SH-SY5Y (cell line): ENCODE measurements around the gene TBXAS1.

Experiments used
- GATA2 ChIP-seq: IDR thresholded peaks from 2 replicates; pipeline ENCODE4 v1.6.1; 2011; ENCODE audit warnings: mild to moderate bottlenecking, low read depth, low read length
- GATA3 ChIP-seq: IDR thresholded peaks from 2 replicates; pipeline ENCODE4 v1.6.1; 2011; ENCODE audit warnings: low read depth, mild to moderate bottlenecking, low read length, moderate library complexity

TBXAS1 gene

GRCh38 chr7:139992353-139993044 lies 163.4 kb downstream of the TBXAS1 start:
- TF ChIP-seq GATA3 (no peak), GATA2 (no peak)

- TF ChIP-seq GATA2: no peak
- no peak for TF ChIP-seq GATA3
These were observed 164.1 kb downstream of the TBXAS1 start for GRCh38 chr7:139993169-139993568.

DNA sequence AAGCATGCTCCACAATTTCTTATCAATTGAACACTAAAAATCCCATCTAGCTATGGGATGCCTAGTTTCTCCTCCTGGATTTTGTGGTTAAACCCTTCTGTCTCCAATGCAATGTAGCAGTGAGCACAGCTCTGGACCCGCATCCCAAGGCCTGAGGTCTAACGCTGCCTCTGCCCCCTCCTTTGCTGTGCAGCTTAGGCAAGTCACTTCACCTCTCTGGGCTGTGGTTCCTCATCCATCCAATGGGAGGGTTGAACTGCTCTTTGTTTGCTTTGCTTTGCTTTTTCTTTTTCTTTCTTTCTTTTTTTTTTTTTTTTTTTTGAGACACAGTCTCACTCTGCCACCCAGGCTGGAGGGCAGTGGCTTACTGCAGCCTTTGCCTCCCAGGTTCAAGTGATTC lies 164.5 kb downstream of the TBXAS1 start:
- TF ChIP-seq GATA3: no peak
- TF ChIP-seq GATA2: no peak

DNA sequence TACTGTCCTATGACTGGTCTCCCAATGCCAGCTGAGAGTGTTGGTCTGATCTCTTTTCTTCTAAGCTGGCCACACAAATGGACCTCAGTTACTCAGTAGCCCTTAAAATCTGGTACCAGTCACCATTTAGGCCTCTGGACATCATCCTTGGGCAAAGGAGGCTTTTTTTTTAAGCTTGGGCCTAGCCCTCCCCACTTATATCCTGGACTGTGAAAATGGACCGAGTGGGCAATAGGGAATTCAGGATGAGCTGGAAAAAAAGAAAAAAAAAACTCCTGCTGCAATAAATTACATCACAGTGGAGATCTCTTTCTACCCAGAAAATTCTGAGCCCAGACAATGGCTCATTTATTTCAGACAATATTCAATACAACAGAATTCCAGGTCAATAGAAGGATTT lies 165.3 kb downstream of the TBXAS1 start:
- TF ChIP-seq GATA2: no peak

- no peak for TF ChIP-seq GATA2
- no peak for TF ChIP-seq GATA3
These were observed 166.2 kb downstream of the TBXAS1 start for GRCh38 chr7:139995017-139995915.

DNA sequence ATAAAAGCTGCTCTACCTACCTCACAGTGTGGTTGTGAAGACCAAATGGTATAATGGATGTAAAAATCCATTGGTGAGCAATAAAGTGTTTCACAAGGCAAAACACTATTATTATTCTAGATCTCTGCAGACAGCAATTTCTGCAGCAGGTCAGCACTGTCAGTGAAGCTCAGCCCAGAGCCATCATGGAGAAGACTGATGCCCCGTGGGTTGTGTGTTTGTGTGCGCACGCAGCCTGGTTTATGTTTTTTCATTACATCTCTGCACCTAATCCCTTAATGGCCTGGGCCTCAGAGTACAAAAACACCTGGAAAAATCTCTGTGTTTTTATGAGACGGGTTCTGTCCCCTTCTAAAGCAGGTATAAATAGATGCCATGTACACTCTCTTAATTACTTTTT lies 169.5 kb downstream of the TBXAS1 start:
- no peak for TF ChIP-seq GATA2
- no peak for TF ChIP-seq GATA3

DNA sequence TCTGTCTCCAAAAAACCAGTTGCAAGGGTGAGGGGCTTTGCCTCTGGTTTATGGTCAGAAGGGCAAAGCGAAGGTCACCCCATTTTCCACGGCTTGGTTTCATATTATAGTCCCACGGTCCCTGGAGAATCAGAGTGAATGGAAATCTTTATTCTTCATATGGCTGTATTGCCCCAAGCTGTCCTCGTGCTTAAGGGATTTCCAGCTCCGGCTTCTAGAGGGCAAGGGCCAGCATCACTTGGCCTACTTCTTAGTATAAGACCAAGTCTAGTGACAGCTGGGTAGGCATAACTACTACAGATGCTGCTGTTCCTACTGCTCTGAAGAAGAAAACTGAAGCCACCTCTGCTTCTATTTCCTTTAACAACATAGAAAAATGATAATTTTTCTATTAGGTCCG lies 170.5 kb downstream of the TBXAS1 start:
- TF ChIP-seq GATA3 (no peak), GATA2 (no peak)

DNA sequence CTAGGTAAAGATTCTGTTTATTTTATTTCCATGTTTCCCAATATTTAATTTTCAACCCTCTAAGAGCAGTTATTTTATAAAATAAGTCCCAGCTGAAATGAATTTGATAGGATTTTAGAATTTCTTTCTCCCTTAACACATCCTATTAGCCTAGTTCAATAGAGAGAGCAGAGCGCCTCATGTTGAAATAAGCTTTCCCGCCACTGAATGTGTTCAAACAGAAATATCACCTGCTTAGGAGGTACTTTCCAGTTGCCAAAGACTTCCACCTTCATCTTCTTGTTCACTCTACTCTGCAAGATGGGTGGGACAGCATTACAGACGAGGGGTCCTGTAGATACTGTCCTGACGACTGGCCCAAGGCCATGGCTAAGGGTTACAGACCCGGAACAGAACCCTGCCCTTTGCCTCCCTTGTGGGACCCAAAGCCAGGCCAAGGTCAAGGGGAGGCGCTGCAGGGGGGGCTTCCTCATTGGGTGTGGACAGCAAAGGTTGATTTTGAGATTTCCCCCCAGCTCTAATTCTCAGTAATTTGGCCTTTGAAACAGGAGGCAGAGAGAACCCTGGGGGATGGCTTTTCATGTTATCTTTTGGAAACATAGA lies 171.7 kb downstream of the TBXAS1 start:
- no peak for TF ChIP-seq GATA2
- no peak for TF ChIP-seq GATA3

- TF ChIP-seq GATA2: no peak
- TF ChIP-seq GATA3: no peak
These were observed 174.9 kb downstream of the TBXAS1 start for GRCh38 chr7:140003913-140004382.

- TF ChIP-seq GATA2: no peak
- TF ChIP-seq GATA3: no peak
These were observed 175.6 kb downstream of the TBXAS1 start for GRCh38 chr7:140004672-140005071.

DNA sequence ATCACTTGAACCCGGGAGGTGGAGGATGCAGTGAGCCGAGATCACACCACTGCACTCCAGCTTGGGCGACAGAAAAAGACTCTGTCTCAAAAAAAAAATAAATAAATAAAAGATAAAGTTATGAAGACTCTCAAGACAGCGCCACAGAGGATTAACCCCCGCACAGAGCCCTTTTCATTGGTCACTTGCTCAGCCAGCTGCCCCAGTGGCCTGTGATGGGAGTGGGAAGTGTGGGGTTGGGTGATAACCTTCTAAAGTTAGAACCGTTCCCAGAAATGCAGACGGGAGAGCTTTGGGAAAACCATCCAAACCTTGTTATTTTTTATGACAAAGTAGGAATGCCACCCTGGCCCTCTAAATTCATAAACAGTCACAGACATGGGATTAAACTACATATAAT lies 176.3 kb downstream of the TBXAS1 start:
- TF ChIP-seq GATA3 (no peak), GATA2 (no peak)

DNA sequence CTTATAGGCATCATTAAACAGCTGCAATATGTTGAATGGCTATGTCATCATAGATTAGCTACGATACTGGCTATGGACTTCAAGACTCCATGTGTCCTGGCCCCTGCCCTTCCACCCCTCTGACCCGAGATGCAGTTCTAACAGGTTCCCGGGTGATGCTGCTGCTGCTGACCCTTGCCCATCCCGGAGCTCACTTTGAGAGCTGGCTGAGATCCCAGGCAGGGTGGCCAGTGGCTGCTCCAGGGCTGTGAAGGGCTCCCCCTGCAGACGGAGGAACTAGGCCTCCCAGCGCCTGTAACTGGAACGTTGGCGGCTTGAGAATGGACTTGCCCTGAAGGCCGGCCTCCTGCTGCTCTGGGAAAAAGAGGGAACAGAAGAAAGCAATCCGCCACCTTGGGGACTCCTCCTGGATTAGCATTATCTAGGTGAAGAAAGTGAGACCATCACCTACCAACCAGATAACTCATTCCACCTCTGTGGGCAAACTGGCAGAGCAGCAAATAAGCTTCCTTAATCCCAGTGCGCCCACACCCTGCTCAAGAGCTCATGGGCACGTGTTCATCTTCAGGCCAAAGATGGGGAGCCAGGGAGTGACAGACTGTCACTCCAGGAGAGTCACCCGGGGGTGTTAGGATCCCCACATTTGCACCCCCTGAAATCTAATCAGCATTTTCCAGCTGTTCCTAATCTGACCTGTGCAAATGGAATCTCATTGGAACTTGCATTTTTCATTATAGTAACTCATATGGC lies 176.9 kb downstream of the TBXAS1 start:
- TF ChIP-seq GATA2 (no peak), GATA3 (no peak)

DNA sequence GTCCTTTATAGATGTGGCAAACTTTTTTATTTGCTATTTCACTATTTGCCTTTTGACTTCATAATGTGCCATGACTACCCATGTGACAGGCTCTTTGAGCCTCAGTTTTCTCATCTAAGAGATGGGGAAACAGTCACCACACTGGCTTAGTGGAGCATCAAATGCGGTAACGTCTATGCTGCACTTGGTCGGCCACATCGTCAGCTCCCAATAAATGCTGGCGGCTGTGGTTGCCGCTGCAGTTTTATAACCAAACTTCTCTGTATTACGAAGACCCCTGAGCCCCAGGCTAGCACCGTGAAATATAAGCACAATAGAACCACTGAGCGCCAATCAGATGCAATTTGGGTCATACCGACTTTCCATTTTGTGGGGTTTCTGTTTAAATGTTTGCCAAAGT lies 177.5 kb downstream of the TBXAS1 start:
- TF ChIP-seq GATA2 (no peak), GATA3 (no peak)
